K562 (cell line): ENCODE data around the gene STYXL1. TPM values are rescaled to one million over a fixed set of nuclear protein-coding genes. Genes with fewer than 3 reads are reported as not detected.

Source experiments
- ATAC-seq: fragments of 200-7000 bp; cut with Tn5 transposase; 3 replicates; pipeline ENCODE4 v1.9.1; 2020; ENCODE audit warnings: moderate library complexity
- BruUV-seq: library from RNA; stranded (reverse); fragments of 400-500 nt; replicated peaks from 2 replicates; lab custom pipeline; 2021; lab: Mats Ljungman, UMichigan
- CTCF ChIA-PET: fragments of 300-600 bp; formaldehyde crosslinking; extraction: SDS; loops from one replicate; lab custom pipeline; 2021; ENCODE audit warnings: low intra/inter-chr PET ratio; lab: Yijun Ruan, JAX
- POLR2A ChIA-PET: fragments of 300-600, 350-650 bp; sonication (Branson Sonifier 250); formaldehyde crosslinking; extraction: SDS; loops from one replicate; lab custom pipeline; 2021; ENCODE audit warnings: antibody characterized with exemption, inconsistent platforms; lab: Yijun Ruan, JAX
- DNase-seq, 4 experiments: peaks; one replicate each; pipeline versions ENCODE4 v3.0.0 to v3.0.0-alpha.2; 2011 to 2018; ENCODE audit warnings: low spot score in 3 of 4, mixed read lengths in 3 of 4; ENCODE audit errors: extremely low read depth in 1 of 4
- FAIRE-seq: peaks from 2 replicates; lab custom pipeline; 2011; peaks lifted over from hg19 to GRCh38; lab: Jason Lieb, UNC
- H2AFZ ChIP-seq: 2 replicates; pipeline ENCODE4 v1.6.0; 2011; ENCODE audit warnings: low read depth, low read length, control low read depth, inconsistent platforms
- H3K27ac ChIP-seq: fragments of 200-600 bp; 3 replicates; pipeline ENCODE4 v1.8.0; 2011; ENCODE audit warnings: low read depth, mild to moderate bottlenecking, control low read depth, inconsistent platforms, low read length, moderate library complexity, mixed read lengths; ENCODE audit errors: extremely low read depth
- H3K27me3 ChIP-seq, 2 experiments: fragments of 300-600 bp in 1 of 2; 2 replicates in 1 of 2; 3 replicates in 1 of 2; pipeline versions ENCODE4 v1.6.0 to v1.8.0; 2011; ENCODE audit warnings: inconsistent platforms in 2 of 2, low read length in 2 of 2, mild to moderate bottlenecking in 1 of 2, mixed read lengths in 1 of 2, moderate library complexity in 1 of 2; ENCODE audit not compliant: control insufficient read depth in 2 of 2, insufficient read depth in 2 of 2
- H3K36me3 ChIP-seq: fragments of 300-600 bp; 3 replicates; pipeline ENCODE4 v1.8.0; 2011; ENCODE audit warnings: mild to moderate bottlenecking, low read length, inconsistent platforms; ENCODE audit not compliant: control insufficient read depth, insufficient read depth
- H3K4me1 ChIP-seq, 2 experiments: fragments of 200-600 bp in 1 of 2; replicated peaks in 1 of 2; 2 replicates in 1 of 2; 3 replicates in 1 of 2; pipeline versions ENCODE4 v1.5.1 to v1.8.0; 2011; ENCODE audit warnings: inconsistent platforms in 2 of 2, low read length in 2 of 2, mild to moderate bottlenecking in 1 of 2, mixed read lengths in 1 of 2, moderate library complexity in 1 of 2; ENCODE audit not compliant: control insufficient read depth in 2 of 2, insufficient read depth in 2 of 2
- H3K4me2 ChIP-seq: 2 replicates; pipeline ENCODE4 v1.6.1; 2011; ENCODE audit warnings: low read length, control low read depth, inconsistent platforms, mixed read lengths; ENCODE audit not compliant: insufficient read depth
- H3K4me3 ChIP-seq: fragments of 200-600 bp; sonication (generic), shearing (Covaris generic); 2 replicates; pipeline ENCODE4 v1.5.1; 2016; ENCODE audit warnings: control low read depth, inconsistent platforms
- H3K79me2 ChIP-seq: fragments of 200-600 bp; 3 replicates; pipeline ENCODE4 v1.8.0; 2011; ENCODE audit warnings: low read length, inconsistent platforms; ENCODE audit not compliant: control insufficient read depth, insufficient read depth
- H3K9ac ChIP-seq, 2 experiments: 2 replicates each; pipeline versions ENCODE4 v1.6.0 to v1.6.1; 2011; ENCODE audit warnings: low read depth in 2 of 2, low read length in 2 of 2, control low read depth in 1 of 2, inconsistent platforms in 1 of 2, mild to moderate bottlenecking in 1 of 2, mixed read lengths in 1 of 2; ENCODE audit not compliant: insufficient read depth in 1 of 2
- H3K9me1 ChIP-seq: one replicate; pipeline ENCODE4 v1.6.0; 2011; ENCODE audit warnings: inconsistent platforms, mild to moderate bottlenecking, low read length, moderate library complexity; ENCODE audit not compliant: control insufficient read depth, insufficient read depth
- H3K9me3 ChIP-seq: replicated peaks from 2 replicates; pipeline ENCODE4 v1.5.1; 2011; ENCODE audit warnings: low read depth, low read length, inconsistent platforms; ENCODE audit not compliant: control insufficient read depth, insufficient read depth
- H4K20me1 ChIP-seq: replicated peaks from 2 replicates; pipeline ENCODE4 v1.6.1; 2011; ENCODE audit warnings: low read length, inconsistent platforms, mixed read lengths; ENCODE audit not compliant: control insufficient read depth, insufficient read depth
- ARID1B ChIP-seq: fragments of 450-650 bp; IDR thresholded peaks from 2 replicates; pipeline ENCODE4 v1.6.1; 2016; ENCODE audit warnings: antibody characterized with exemption, mild to moderate bottlenecking, inconsistent platforms
- CBFA2T3 ChIP-seq: fragments of 450-650 bp; IDR thresholded peaks from 2 replicates; pipeline ENCODE4 v1.6.1; 2017
- CC2D1A ChIP-seq: fragments of 450-650 bp; IDR thresholded peaks from 2 replicates; pipeline ENCODE4 v1.6.1; 2017; ENCODE audit warnings: mild to moderate bottlenecking
- IFI16 ChIP-seq: fragments of 250-450 bp; sonication (Bioruptor Pico); IDR thresholded peaks from 2 replicates; pipeline ENCODE4 v2.1.2; 2022; ENCODE audit warnings: mild to moderate bottlenecking, inconsistent platforms
- MCM2 ChIP-seq: fragments of 450-650 bp; IDR thresholded peaks from 2 replicates; pipeline ENCODE4 v1.6.1; 2017; ENCODE audit warnings: low read depth, mild to moderate bottlenecking
- PCBP1 ChIP-seq: fragments of 200-400 bp; formaldehyde crosslinking; IDR thresholded peaks from 2 replicates; pipeline ENCODE4 v1.6.1; 2018; ENCODE audit warnings: mild to moderate bottlenecking, low read depth, low read length; ENCODE audit not compliant: poor library complexity, severe bottlenecking
- POLR2H ChIP-seq: IDR thresholded peaks from 2 replicates; pipeline ENCODE4 v1.6.1; 2016; ENCODE audit warnings: missing genetic modification characterization, low read depth, mild to moderate bottlenecking, control low read depth, missing compliant biosample characterization, moderate library complexity
- SMARCA4 ChIP-seq: fragments of 450-650 bp; IDR thresholded peaks from 2 replicates; pipeline ENCODE4 v1.6.1; 2016
- TAF1 ChIP-seq: IDR thresholded peaks from 2 replicates; pipeline ENCODE4 v1.6.1; 2011; ENCODE audit warnings: mild to moderate bottlenecking, low read length, moderate library complexity; ENCODE audit not compliant: insufficient read depth, control insufficient read depth, severe bottlenecking; ENCODE audit errors: extremely low read depth
- TEAD2 ChIP-seq: fragments of 450-650 bp; IDR thresholded peaks from 2 replicates; pipeline ENCODE4 v1.6.1; 2016; ENCODE audit warnings: missing genetic modification characterization, control low read depth, missing compliant biosample characterization
- ZEB2 ChIP-seq: fragments of 450-650 bp; IDR thresholded peaks from 2 replicates; pipeline ENCODE4 v1.6.1; 2016
- ZNF644 ChIP-seq: fragments of 200-800 bp; sonication (Bioruptor generic); IDR thresholded peaks from 2 replicates; pipeline ENCODE4 v1.6.1; 2016; ENCODE audit warnings: low read depth, missing genetic modification characterization, missing compliant biosample characterization
- WGBS: fragments of 100-300 bp; shearing (Covaris generic); methylation state at CpG from one replicate; pipeline ENCODE4 v1.1.6; 2016; ENCODE audit warnings: low coverage, mixed read lengths; ENCODE audit not compliant: insufficient coverage; ENCODE audit errors: missing lambda C conversion rate; 5-methylcytosine and 5-hydroxymethylcytosine counted together
- in situ Hi-C: fragments of 300-500 bp; cut with MboI; formaldehyde crosslinking; loops from 4 replicates; pipeline ENCODE4 v1.15.0; 2018; ENCODE audit warnings: inconsistent platforms, mixed read lengths
- intact Hi-C: fragments of 100-400 bp; cut with micrococcal nuclease; formaldehyde crosslinking; loops from 2 replicates; pipeline ENCODE4 v1.14.2; 2022
- polyA plus RNA-seq, 8 experiments: library from polyadenylated mRNA; depleted of rRNA in 4 of 8; stranded (reverse) in 5 of 8; unstranded in 3 of 8; fragments of >200 nt; fragmentation: Nextera tagmentation in 2 of 8; fragmentation: Illumina TruSeq in 1 of 8; extraction: Ambion mirVana in 2 of 8; extraction: Trizol in 1 of 8; gene quantifications; 2 replicates each; pipeline versions ENCODE4 v1.2.1 to v1.2.3, GENCODE V29; 2011 to 2014; ENCODE audit warnings: inconsistent platforms in 1 of 8, missing spikeins in 1 of 8
- total RNA-seq, 7 experiments: library from RNA; depleted of rRNA in 6 of 7; stranded (reverse); fragments of >200 nt in 6 of 7; fragmentation: Illumina TruSeq in 2 of 7; extraction: Trizol in 2 of 7; gene quantifications; 2 replicates each; pipeline versions ENCODE4 v1.2.1 to v1.2.3, GENCODE V29; 2011 to 2021; ENCODE audit warnings: low replicate concordance in 1 of 7
- TF ChIP-seq, protein P1 (sequence below): fragments of 450-650 bp; formaldehyde crosslinking; conservative IDR thresholded peaks from 2 replicates; pipeline ENCODE4 v1.4.0; 2022; ENCODE audit warnings: mild to moderate bottlenecking, missing genetic modification characterization
- TF ChIP-seq, protein P2 (sequence below): fragments of 200-800 bp; sonication (Bioruptor generic); IDR thresholded peaks from 2 replicates; pipeline ENCODE4 v1.6.1; 2017; ENCODE audit warnings: missing genetic modification characterization, missing compliant biosample characterization
- TF ChIP-seq, protein P3 (sequence below): fragments of 200-800 bp; sonication (Bioruptor generic); IDR thresholded peaks from 2 replicates; pipeline ENCODE4 v1.6.1; 2017; ENCODE audit warnings: missing genetic modification characterization, missing compliant biosample characterization
- TF ChIP-seq, protein P4 (sequence below): sonication (generic); formaldehyde crosslinking; IDR thresholded peaks from 2 replicates; pipeline ENCODE4 v1.8.0; 2022; ENCODE audit warnings: mild to moderate bottlenecking, missing genetic modification reagents

Gene STYXL1
- total and polyA plus RNA-seq, 9 of the 15 experiments (the other 6 are each of a cell fraction or from before 2014, with no cell fraction given): 36.5 to 97.2 (median 49.9) TPM

DNA sequence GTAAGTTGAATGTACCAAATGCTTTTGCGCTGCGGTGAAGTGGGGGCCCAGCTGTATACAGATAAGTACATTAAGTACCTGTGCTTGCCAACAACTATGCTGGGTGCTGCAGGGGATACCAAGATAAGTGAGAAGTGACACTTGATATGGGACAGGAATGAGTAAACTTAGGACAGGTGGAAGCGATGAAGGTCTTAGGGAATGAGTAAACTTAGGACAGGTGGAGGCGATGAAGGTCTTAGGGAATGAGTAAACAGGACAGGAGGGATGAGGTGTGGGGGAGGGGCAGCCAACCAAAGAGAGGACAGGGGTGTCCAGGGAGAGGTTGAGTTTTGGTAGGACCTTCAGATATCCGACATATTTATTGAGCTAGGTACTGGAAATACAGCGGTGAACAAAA is 1.5 kb upstream of the STYXL1 start:
- WGBS: 39% methylated on average over 6 of the region's 6 CpGs
- H3K9ac ChIP-seq: peak overlapping the region; percentile 96 to 98
- in situ Hi-C loops: no loop called here
- TF ChIP-seq, protein P1, sequence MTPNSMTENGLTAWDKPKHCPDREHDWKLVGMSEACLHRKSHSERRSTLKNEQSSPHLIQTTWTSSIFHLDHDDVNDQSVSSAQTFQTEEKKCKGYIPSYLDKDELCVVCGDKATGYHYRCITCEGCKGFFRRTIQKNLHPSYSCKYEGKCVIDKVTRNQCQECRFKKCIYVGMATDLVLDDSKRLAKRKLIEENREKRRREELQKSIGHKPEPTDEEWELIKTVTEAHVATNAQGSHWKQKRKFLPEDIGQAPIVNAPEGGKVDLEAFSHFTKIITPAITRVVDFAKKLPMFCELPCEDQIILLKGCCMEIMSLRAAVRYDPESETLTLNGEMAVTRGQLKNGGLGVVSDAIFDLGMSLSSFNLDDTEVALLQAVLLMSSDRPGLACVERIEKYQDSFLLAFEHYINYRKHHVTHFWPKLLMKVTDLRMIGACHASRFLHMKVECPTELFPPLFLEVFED: no peak; the same call in 1 of the 2 replicates
- TF ChIP-seq ZEB2: 0 out of 2 replicates have a peak, but pooled peaks have one; percentile 60
- TF ChIP-seq SMARCA4: 0 out of 2 replicates have a peak, but pooled peaks have one; percentile 35
- TF ChIP-seq, protein P2, sequence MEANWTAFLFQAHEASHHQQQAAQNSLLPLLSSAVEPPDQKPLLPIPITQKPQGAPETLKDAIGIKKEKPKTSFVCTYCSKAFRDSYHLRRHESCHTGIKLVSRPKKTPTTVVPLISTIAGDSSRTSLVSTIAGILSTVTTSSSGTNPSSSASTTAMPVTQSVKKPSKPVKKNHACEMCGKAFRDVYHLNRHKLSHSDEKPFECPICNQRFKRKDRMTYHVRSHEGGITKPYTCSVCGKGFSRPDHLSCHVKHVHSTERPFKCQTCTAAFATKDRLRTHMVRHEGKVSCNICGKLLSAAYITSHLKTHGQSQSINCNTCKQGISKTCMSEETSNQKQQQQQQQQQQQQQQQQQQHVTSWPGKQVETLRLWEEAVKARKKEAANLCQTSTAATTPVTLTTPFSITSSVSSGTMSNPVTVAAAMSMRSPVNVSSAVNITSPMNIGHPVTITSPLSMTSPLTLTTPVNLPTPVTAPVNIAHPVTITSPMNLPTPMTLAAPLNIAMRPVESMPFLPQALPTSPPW (CRISPR knock-in tag): no peak
- no peak for TF ChIP-seq MCM2
- TF ChIP-seq PCBP1: no peak
- no peak for TF ChIP-seq IFI16 (CRISPR knock-in tag)
- TF ChIP-seq TEAD2 (tag): no peak
- TF ChIP-seq CC2D1A: 0 out of 2 replicates have a peak, but pooled peaks have one; percentile 22
- TF ChIP-seq, protein P3, sequence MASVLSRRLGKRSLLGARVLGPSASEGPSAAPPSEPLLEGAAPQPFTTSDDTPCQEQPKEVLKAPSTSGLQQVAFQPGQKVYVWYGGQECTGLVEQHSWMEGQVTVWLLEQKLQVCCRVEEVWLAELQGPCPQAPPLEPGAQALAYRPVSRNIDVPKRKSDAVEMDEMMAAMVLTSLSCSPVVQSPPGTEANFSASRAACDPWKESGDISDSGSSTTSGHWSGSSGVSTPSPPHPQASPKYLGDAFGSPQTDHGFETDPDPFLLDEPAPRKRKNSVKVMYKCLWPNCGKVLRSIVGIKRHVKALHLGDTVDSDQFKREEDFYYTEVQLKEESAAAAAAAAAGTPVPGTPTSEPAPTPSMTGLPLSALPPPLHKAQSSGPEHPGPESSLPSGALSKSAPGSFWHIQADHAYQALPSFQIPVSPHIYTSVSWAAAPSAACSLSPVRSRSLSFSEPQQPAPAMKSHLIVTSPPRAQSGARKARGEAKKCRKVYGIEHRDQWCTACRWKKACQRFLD (CRISPR knock-in tag): no peak
- no peak for TF ChIP-seq POLR2H (tag)
- peak; percentile 72 for TF ChIP-seq CBFA2T3
- no peak for TF ChIP-seq TAF1
- TF ChIP-seq ARID1B: peak; percentile 50
- TF ChIP-seq, protein P4, sequence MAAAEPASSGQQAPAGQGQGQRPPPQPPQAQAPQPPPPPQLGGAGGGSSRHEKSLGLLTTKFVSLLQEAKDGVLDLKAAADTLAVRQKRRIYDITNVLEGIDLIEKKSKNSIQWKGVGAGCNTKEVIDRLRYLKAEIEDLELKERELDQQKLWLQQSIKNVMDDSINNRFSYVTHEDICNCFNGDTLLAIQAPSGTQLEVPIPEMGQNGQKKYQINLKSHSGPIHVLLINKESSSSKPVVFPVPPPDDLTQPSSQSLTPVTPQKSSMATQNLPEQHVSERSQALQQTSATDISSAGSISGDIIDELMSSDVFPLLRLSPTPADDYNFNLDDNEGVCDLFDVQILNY: no peak
- no peak for TF ChIP-seq ZNF644 (tag)

More for the DNA sequence above, 1.5 kb upstream of the STYXL1 start:
- no peaks in the 10 kb centered on the region for H3K27me3 ChIP-seq
- ATAC-seq (no peak), DNase-seq (peak in 2 of 4 experiments; percentile 37 to 43), FAIRE-seq (peak; percentile 19)
- H3K4me1 ChIP-seq: peaks cover 25 to 32% of the 10 kb centered on the region in 2 experiments
- H3K9me1 ChIP-seq: peaks cover 6% of the 10 kb centered on the region
- POLR2A ChIA-PET: interaction anchor here (0.6 to 2.4 kb wide), 7 partner anchors 7 to 1469 kb away, joined by 4 to 30 read pairs (median 9); no protein-coding TSS in a partner anchor
- no peak overlapping the region for H2AFZ ChIP-seq
- peak overlapping the region; percentile 93 for H3K27ac ChIP-seq
- intact Hi-C loops: no loop called here
- H4K20me1 ChIP-seq: peaks cover 47% of the 10 kb centered on the region
- peaks cover 62% of the 10 kb centered on the region for H3K36me3 ChIP-seq
- CTCF ChIA-PET: interaction anchor here (1.1 kb wide), 1 partner anchor 214 kb away, joined by 3 read pairs; no protein-coding TSS in a partner anchor
- H3K79me2 ChIP-seq: peaks cover 97% of the 10 kb centered on the region
- peak overlapping the region; percentile 99 for H3K4me2 ChIP-seq
- no TSS peak for BruUV-seq
- no peaks in the 10 kb centered on the region for H3K9me3 ChIP-seq
- H3K4me3 ChIP-seq: peak overlapping the region; percentile 87
